Left ventricle myocardium inferior (tissue), 1 donor: Measurements from ENCODE around the gene SLC28A1. TPM values are rescaled to one million over a fixed set of nuclear protein-coding genes. Genes with fewer than 3 reads are reported as not detected.
"Not testable (repeated sequence)": the region's sequence is repeated elsewhere in the genome, so short reads cannot be mapped to it uniquely, and the experiment has no call there.

ENCODE experiments used
- DNase-seq: peaks from one replicate; pipeline ENCODE4 v3.0.0-alpha.2; 2020
- H3K27ac ChIP-seq: fragments of 200-600 bp; replicated peaks from 2 replicates; pipeline ENCODE4 v1.8.0; 2021
- H3K27me3 ChIP-seq: fragments of 200-600 bp; 2 replicates; pipeline ENCODE4 v1.8.0; 2021; ENCODE audit warnings: low read depth
- H3K36me3 ChIP-seq: fragments of 200-600 bp; 2 replicates; pipeline ENCODE4 v1.8.0; 2021
- H3K4me1 ChIP-seq: fragments of 200-600 bp; 2 replicates; pipeline ENCODE4 v1.8.0; 2021
- H3K4me3 ChIP-seq: fragments of 200-600 bp; 2 replicates; pipeline ENCODE4 v1.8.0; 2021; ENCODE audit warnings: mild to moderate bottlenecking, moderate library complexity
- H3K9me3 ChIP-seq: fragments of 200-600 bp; replicated peaks from 2 replicates; pipeline ENCODE4 v1.8.0; 2021
- intact Hi-C: fragments of 100-400 bp; cut with micrococcal nuclease; formaldehyde crosslinking; loops from one replicate; pipeline ENCODE4 v1.11.0; 2022
- total RNA-seq: library from RNA; stranded (reverse); fragmentation: NEBNext Ultra II Directional; extraction: Animal tissue kit (Norgen Biotek cat#: 25700); gene quantifications from one replicate; pipeline ENCODE4 v1.2.1, GENCODE V29; 2021
- TF ChIP-seq, protein P1 (sequence below): fragments of 200-600 bp; IDR thresholded peaks from 2 replicates; pipeline ENCODE4 v1.8.0; 2021; ENCODE audit warnings: antibody characterized with exemption, mild to moderate bottlenecking, borderline replicate concordance
- donor health status: DM: no; HTN: yes; CAD: no; lungs with severe emphysema.

SLC28A1 gene
- total RNA-seq, 1 donor from 2014 or later: 0.91 TPM

DNA sequence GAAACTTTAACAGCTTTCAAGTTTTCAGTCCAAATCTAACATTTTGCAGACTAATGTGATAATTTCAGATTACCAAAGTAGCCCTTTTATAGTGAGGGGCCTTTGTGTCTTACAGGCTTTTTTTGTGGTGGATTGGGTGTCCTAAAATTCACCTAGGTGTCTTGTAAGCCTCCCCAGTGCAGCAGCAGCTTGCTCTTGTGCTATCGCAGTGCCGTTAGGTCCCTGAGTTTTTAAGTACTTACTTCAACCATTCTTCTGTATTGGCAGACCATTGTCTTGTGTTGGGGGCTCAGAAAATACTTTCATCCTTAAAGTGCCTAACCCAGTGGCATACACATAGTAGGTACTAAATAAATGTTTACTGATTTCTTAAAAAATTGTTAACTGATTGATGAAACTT lies 99.2 kb downstream of the SLC28A1 start:
- TF ChIP-seq, protein P1, sequence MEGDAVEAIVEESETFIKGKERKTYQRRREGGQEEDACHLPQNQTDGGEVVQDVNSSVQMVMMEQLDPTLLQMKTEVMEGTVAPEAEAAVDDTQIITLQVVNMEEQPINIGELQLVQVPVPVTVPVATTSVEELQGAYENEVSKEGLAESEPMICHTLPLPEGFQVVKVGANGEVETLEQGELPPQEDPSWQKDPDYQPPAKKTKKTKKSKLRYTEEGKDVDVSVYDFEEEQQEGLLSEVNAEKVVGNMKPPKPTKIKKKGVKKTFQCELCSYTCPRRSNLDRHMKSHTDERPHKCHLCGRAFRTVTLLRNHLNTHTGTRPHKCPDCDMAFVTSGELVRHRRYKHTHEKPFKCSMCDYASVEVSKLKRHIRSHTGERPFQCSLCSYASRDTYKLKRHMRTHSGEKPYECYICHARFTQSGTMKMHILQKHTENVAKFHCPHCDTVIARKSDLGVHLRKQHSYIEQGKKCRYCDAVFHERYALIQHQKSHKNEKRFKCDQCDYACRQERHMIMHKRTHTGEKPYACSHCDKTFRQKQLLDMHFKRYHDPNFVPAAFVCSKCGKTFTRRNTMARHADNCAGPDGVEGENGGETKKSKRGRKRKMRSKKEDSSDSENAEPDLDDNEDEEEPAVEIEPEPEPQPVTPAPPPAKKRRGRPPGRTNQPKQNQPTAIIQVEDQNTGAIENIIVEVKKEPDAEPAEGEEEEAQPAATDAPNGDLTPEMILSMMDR: no peak
- DNase-seq: no peak
- no peaks in the 10 kb centered on the region for H3K27me3 ChIP-seq
- peak overlapping the region; percentile 97 for H3K27ac ChIP-seq
- H3K4me3 ChIP-seq: peak overlapping the region; percentile 87
- intact Hi-C loops: no loop called here
- H3K36me3 ChIP-seq: no peaks in the 10 kb centered on the region
- H3K9me3 ChIP-seq: no peaks in the 10 kb centered on the region
- H3K4me1 ChIP-seq: peaks cover 93% of the 10 kb centered on the region

DNA sequence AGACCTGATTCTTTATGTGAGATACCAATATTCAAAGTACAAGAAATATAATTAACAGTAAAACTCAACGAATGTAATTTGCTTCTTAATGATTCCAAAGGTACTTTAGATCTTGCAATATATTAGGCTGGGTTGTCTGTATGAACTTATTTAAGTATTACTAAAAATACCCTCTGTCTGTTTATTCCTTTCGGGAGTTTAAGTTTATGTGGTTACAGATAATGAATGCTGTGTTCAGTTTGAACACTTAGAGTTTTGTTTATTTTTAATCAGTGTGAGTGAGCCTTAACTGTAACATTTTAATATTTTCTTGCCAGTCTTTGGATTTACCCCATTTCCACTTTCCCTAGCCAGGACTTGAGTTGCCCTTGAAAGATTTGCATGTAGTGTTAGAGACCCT lies 100.7 kb downstream of the SLC28A1 start:
- intact Hi-C loops: no loop called here
- H3K36me3 ChIP-seq: no peaks in the 10 kb centered on the region
- H3K4me3 ChIP-seq: peak overlapping the region; percentile 87
- peak overlapping the region; percentile 12 for H3K27ac ChIP-seq
- no peak for DNase-seq
- no peaks in the 10 kb centered on the region for H3K27me3 ChIP-seq
- TF ChIP-seq, protein P1: no peak
- H3K9me3 ChIP-seq: no peaks in the 10 kb centered on the region
- peaks cover 94% of the 10 kb centered on the region for H3K4me1 ChIP-seq

DNA sequence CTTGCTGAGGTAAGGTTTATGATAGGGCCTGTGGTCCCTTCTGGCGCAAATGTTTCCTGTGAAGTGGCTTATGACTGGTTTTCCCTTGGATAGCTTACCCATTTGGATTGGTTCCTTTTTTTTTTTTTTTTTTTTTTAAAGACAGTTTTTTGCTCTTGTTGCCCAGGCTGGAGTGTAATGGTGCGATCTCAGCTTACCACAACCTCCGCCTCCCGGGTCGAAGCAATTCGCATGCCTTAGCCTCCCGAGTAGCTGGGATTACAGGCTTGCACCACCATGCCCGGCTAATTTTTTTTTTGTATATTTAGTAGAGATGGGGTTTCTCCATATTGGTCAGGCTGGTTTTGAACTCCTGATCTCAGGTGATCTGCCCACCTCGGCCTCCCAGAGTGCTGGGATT lies 102.9 kb downstream of the SLC28A1 start:
- not testable (repeated sequence) for H3K27me3 ChIP-seq
- peaks cover 96% of the 10 kb centered on the region for H3K4me1 ChIP-seq

DNA sequence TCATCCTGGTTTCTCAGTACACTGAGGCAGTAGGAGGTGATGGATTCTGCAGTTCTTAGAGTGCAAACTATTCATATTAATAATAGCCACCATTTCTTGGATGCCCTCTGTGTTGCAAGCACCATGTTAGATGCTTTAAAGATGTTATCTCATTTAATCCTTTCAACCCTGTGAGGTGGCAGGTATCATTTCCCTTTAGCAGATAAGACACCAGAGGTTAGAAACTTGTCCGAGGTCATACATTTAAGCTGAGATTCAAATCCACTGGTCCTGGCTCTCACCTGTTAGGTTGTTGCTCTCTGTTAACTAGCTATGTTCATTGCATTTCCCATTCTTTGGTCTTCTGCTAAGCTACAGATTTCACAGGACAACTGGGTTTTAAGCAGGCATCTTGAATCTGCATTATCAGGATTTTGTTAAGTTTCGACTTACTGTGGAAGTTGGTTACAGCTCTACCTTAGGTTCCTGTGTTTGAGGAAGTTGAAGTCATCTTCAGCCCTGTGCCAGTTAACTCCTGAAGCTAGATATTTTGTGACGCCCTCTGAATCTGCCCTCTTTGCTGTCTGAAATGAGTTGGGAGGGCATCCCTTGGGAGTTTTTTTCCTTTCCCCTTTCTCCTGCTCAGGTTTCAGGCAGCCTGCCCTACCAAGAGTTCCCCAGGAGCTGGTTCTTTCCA lies 103.6 kb downstream of the SLC28A1 start:
- TF ChIP-seq, protein P1: no peak
- H3K27me3 ChIP-seq: no peaks in the 10 kb centered on the region
- peaks cover 94% of the 10 kb centered on the region for H3K4me1 ChIP-seq
- no peaks in the 10 kb centered on the region for H3K36me3 ChIP-seq
- H3K4me3 ChIP-seq: no peak overlapping the region
- H3K27ac ChIP-seq: no peak overlapping the region
- no peak for DNase-seq
- H3K9me3 ChIP-seq: no peaks in the 10 kb centered on the region
- intact Hi-C loops: no loop called here

More for the DNA sequence above, 102.9 kb downstream of the SLC28A1 start:
- H3K4me3 ChIP-seq, H3K27ac ChIP-seq, intact Hi-C loops, H3K36me3 ChIP-seq, DNase-seq, H3K9me3 ChIP-seq: not testable (repeated sequence)

DNA sequence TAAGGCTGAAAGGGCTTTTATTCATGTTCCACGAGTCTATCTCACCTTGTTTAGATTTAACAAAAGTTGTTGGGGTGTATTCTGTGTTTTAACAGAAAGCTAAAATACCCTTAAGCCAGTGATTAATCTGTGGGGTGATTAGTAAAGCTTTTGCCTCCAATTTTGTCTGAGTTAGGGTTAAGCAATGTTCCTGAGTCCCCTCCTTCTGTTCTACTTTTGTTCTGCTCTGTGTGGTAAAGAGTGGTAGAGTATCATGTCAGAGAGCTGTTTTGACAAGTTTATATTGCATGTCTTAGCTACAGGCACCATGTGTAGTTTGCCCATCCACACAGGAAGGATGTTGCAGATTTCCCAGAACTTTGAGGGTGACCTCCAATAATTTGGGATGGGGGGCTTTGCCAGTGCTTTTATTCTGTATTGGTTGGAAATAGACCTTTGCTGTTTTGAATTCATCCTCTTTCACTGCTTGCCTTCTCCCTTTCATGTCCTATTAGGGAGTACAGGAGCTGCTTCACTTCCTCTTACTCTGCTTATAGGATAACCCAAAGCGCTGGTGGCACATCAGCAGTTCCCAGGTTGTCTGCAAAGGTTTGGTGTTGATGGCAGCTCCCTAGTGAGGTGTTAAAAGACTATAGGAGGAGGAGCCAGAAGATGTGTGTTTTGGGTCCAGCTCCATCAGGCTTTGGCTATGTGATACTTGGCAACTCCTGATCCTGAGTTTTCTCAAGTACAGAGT lies 104.6 kb downstream of the SLC28A1 start:
- no peak for DNase-seq
- Histone ChIP-seq H3K27me3 (no peaks in the 10 kb centered on the region), H3K27ac (no peak overlapping the region), H3K9me3 (no peaks in the 10 kb centered on the region), H3K4me3 (no peak overlapping the region), H3K36me3 (no peaks in the 10 kb centered on the region), H3K4me1 (peaks cover 84% of the 10 kb centered on the region)
- intact Hi-C loops: no loop called here
- TF ChIP-seq, protein P1: no peak

DNA sequence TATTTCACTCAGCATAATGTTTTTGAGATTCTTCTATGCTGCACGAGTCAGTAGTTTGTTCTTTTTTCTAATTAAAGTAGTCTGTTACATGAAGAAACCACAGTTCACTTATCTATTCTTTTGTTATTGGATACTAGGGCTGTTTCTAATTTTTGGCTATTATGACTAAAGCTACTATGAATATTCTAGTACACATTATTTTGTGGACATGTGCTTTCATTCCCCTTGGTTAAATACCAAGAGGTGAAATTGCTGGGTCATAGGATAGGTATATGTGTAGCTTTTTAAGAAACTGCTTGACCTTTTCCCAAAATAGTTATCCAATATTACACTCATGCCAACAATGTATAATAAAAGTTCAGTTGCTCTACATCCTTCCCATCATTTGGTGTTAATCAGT lies 106.0 kb downstream of the SLC28A1 start:
- intact Hi-C loops: no loop called here
- H3K27me3 ChIP-seq: no peaks in the 10 kb centered on the region
- H3K27ac ChIP-seq: no peak overlapping the region
- no peak overlapping the region for H3K4me3 ChIP-seq
- no peaks in the 10 kb centered on the region for H3K9me3 ChIP-seq
- no peak for DNase-seq
- H3K4me1 ChIP-seq: peaks cover 70% of the 10 kb centered on the region
- no peaks in the 10 kb centered on the region for H3K36me3 ChIP-seq
- TF ChIP-seq, protein P1: no peak
